GM12801 (cell line): Measurements from ENCODE around the gene XIRP2.

ENCODE experiments used
- CTCF ChIP-seq: IDR thresholded peaks from one replicate; pipeline ENCODE4 v1.5.1; 2011; ENCODE audit warnings: control low read depth; ENCODE audit not compliant: insufficient read length; ENCODE audit errors: extremely low read depth

Gene XIRP2

GRCh38 chr2:166960702-166961270 is 72.5 kb downstream of the XIRP2 start:
- TF ChIP-seq CTCF = no peak

GRCh38 chr2:166961933-166962332 is 73.7 kb downstream of the XIRP2 start:
- no peak for TF ChIP-seq CTCF

DNA sequence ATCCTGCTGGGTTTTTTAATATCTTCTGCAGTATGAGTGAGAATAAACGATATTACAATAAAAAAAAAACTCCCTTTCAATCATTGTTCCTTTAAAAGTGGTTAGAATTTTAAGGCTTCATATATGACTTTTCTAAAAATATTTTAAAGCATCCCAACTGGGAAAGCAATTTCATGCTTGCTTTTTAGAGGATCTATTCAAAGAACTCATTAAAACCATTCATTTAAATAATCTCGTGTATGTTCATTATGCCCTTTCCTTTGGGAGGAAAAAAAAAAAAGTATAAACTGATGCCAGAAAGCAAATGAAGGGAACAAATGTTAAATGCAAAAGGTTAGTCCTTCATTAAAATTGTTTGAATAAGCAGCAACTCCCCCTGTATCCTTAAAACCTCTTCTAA is 81.2 kb downstream of the XIRP2 start:
- no peak for TF ChIP-seq CTCF

- no peak for TF ChIP-seq CTCF
Observed at GRCh38 chr2:166972002-166972401, 83.7 kb downstream of the XIRP2 start.

- TF ChIP-seq CTCF = no peak
Observed at GRCh38 chr2:166972418-166972817, 84.1 kb downstream of the XIRP2 start.

DNA sequence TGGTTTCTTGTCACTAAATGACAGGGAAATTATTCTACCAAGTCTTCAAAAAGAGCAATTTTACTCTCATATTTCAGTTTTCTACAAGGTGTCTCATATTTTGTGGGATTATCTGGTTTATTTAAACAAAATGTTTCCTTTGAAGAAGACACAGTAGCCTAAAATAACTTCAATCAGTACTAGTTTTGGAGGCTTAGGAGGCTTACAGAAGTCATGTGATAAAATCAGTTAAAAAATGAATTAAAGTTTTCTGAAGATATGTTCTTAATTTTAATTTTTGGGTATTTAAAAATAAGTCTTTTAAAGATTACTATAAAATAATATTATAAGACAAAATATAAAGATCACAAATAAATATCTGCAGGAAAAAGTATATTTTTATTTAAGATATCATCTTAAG is 95.9 kb downstream of the XIRP2 start:
- TF ChIP-seq CTCF = no peak

DNA sequence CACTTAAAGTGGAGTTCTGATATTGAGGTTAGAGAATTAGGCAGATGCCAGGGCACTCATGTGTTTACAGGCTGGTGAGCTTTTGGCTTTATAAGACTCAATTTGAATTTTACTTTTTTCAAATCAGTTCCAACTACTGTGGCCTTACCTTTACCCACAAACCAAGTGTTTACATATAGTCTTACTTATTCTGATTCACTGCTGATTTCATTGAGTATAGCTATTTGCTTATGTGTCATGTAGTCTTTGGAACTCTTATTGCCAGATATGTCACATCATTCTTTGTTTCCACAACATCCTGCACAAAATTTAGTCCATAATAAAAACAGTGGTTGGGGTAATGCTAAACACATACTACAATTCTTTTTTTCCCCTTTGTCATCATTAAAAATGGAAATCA is 96.5 kb downstream of the XIRP2 start:
- no peak for TF ChIP-seq CTCF
